Thoracic aorta (tissue), 2 donors: ENCODE measurements around the gene FSTL4. TPM values are rescaled to one million over a fixed set of nuclear protein-coding genes. Genes with fewer than 3 reads are reported as not detected.

Experiments
- ATAC-seq: fragments of 150-250 bp; one replicate; pipeline ENCODE4 v1.8.0; 2017; ENCODE audit warnings: low read depth; ENCODE audit not compliant: insufficient number of reproducible peaks, low FRiP score
- DNase-seq: peaks from one replicate; pipeline ENCODE4 v3.0.0-alpha.2; 2020; ENCODE audit warnings: low spot score
- H3K27ac ChIP-seq, 2 donors: fragments of 200-600 bp; sonication (generic); 1 replicate in 1 of 2; 2 replicates in 1 of 2; pipeline ENCODE4 v1.5.1; 2016; ENCODE audit warnings: mild to moderate bottlenecking in 2 of 2, moderate library complexity in 2 of 2
- H3K27me3 ChIP-seq: fragments of 200-600 bp; sonication (generic); replicated peaks from 2 replicates; pipeline ENCODE4 v1.6.0; 2016; ENCODE audit warnings: mild to moderate bottlenecking; ENCODE audit not compliant: insufficient read depth
- H3K36me3 ChIP-seq: fragments of 200-600 bp; sonication (generic); one replicate; pipeline ENCODE4 v1.5.1; 2016
- H3K4me1 ChIP-seq, 2 donors: fragments of 200-600 bp; sonication (generic); 1 replicate in 1 of 2; 2 replicates in 1 of 2; pipeline versions ENCODE4 v1.5.1 to v1.6.0; 2016; ENCODE audit warnings: low read depth in 2 of 2, mild to moderate bottlenecking in 1 of 2; ENCODE audit not compliant: control insufficient read depth in 1 of 2
- H3K4me3 ChIP-seq: fragments of 200-600 bp; sonication (generic); 2 replicates; pipeline ENCODE4 v1.5.1; 2016; ENCODE audit warnings: mild to moderate bottlenecking
- H3K9me3 ChIP-seq: fragments of 200-600 bp; sonication (generic); 2 replicates; pipeline ENCODE4 v1.5.1; 2016
- total RNA-seq, 2 donors: library from RNA; depleted of rRNA; stranded (reverse); fragments of >200 nt; gene quantifications; one replicate each; pipeline versions ENCODE4 v1.1.0 to v1.2.3, GENCODE V29; 2016
- TF ChIP-seq, protein P1 (sequence below): fragments of 200-600 bp; sonication (generic); IDR thresholded peaks from one replicate; pipeline ENCODE4 v1.5.1; 2019; ENCODE audit warnings: antibody characterized with exemption

Gene FSTL4
- total RNA-seq, 2 donors from 2014 or later: not detected

DNA sequence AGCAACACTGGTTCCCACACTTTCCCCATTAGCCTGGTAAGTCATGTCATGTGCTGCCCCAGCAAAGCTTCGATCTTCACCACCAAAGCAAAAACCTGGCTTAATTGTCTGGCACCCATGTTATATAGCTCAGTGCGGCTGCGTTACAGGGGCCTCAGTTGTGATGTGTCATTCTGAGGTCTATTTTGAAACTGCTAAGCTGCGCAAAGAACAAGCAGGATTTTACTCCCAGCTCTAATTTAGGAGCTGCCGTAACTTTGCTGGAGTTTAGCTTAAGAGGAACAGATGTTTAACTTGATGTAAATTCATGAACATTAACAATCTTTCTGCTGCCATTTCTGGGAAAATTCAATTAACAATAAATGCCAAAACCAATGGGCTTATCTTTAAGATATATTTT is 286.5 kb downstream of the FSTL4 start:
- TF ChIP-seq, protein P1, sequence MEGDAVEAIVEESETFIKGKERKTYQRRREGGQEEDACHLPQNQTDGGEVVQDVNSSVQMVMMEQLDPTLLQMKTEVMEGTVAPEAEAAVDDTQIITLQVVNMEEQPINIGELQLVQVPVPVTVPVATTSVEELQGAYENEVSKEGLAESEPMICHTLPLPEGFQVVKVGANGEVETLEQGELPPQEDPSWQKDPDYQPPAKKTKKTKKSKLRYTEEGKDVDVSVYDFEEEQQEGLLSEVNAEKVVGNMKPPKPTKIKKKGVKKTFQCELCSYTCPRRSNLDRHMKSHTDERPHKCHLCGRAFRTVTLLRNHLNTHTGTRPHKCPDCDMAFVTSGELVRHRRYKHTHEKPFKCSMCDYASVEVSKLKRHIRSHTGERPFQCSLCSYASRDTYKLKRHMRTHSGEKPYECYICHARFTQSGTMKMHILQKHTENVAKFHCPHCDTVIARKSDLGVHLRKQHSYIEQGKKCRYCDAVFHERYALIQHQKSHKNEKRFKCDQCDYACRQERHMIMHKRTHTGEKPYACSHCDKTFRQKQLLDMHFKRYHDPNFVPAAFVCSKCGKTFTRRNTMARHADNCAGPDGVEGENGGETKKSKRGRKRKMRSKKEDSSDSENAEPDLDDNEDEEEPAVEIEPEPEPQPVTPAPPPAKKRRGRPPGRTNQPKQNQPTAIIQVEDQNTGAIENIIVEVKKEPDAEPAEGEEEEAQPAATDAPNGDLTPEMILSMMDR: no peak
- DNase-seq (no peak), ATAC-seq (no peak)
- Histone ChIP-seq H3K27ac (no peak overlapping the region), H3K27me3 (no peaks in the 10 kb centered on the region), H3K9me3 (no peaks in the 10 kb centered on the region), H3K36me3 (no peaks in the 10 kb centered on the region), H3K4me3 (no peak overlapping the region), H3K4me1 (no peaks in the 10 kb centered on the region)

GRCh38 chr5:133324926-133325325 is 287.4 kb downstream of the FSTL4 start:
- DNase-seq: no peak

DNA sequence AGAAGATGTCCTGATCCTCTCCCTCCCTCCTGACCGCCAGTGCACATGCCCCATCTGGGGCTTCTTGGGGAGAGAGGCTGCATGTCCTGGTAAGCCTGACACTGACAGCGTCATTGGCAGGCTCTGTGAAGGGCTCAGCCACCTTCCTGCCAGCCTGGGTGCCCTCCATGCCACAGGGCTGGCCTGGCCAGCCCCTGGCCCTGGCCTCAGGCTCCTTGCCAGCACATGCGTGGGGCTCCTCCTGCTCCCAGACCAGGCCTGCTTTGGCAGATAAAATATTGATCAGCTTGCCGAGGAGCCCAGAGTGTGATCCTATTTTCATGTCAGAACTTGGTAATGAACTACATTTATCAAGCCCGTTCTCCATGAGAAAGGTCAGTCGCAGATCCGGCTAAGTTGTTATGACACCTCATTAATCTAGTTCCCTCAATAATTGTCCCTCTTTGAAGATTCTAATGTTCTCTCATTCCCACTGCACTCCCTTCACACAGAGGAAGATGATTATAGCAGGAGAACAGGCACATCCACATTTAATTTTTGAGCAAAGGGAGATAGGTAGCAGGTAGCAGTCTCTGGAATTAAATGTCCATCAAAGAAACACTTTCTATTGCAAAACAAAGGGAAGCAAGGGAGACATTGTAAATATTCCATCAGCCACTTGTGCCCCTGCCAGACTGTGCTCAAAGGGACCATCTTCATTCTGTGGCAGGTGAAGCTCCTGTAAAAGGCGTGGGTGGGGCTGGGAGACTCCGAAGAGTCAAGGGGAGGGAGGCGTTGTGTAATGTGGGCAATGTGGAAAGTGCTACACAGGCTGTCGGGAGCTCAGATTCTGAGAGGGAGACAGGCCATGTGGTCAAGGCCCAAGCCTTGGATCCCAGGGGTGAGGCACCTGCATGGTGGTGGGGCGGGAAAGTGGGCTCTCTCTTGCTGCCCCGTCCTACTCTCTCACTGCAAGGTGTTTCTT is 288.6 kb downstream of the FSTL4 start:
- H3K4me1 ChIP-seq: no peaks in the 10 kb centered on the region
- H3K36me3 ChIP-seq: no peaks in the 10 kb centered on the region
- no peaks in the 10 kb centered on the region for H3K9me3 ChIP-seq
- DNase-seq: no peak
- no peaks in the 10 kb centered on the region for H3K27me3 ChIP-seq
- no peak overlapping the region for H3K27ac ChIP-seq
- TF ChIP-seq, protein P1: no peak
- no peak overlapping the region for H3K4me3 ChIP-seq
- ATAC-seq: no peak

More at GRCh38 chr5:133324926-133325325, 287.4 kb downstream of the FSTL4 start:
- TF ChIP-seq, protein P1: no peak
- Histone ChIP-seq H3K36me3 (no peaks in the 10 kb centered on the region), H3K4me1 (no peaks in the 10 kb centered on the region), H3K9me3 (no peaks in the 10 kb centered on the region), H3K4me3 (no peak overlapping the region), H3K27ac (no peak overlapping the region), H3K27me3 (no peaks in the 10 kb centered on the region)
- no peak for ATAC-seq

GRCh38 chr5:133322743-133323142 is 289.6 kb downstream of the FSTL4 start:
- TF ChIP-seq, protein P1: no peak
- Histone ChIP-seq H3K27me3 (no peaks in the 10 kb centered on the region), H3K9me3 (no peaks in the 10 kb centered on the region), H3K4me1 (no peaks in the 10 kb centered on the region), H3K27ac (no peak overlapping the region), H3K4me3 (no peak overlapping the region), H3K36me3 (no peaks in the 10 kb centered on the region)
- no peak for DNase-seq
- no peak for ATAC-seq

GRCh38 chr5:133321833-133322420 is 290.4 kb downstream of the FSTL4 start:
- H3K4me1 ChIP-seq: no peaks in the 10 kb centered on the region
- no peaks in the 10 kb centered on the region for H3K36me3 ChIP-seq
- TF ChIP-seq, protein P1: no peak
- H3K27me3 ChIP-seq: no peaks in the 10 kb centered on the region
- no peak overlapping the region for H3K27ac ChIP-seq
- ATAC-seq: no peak
- no peak overlapping the region for H3K4me3 ChIP-seq
- no peaks in the 10 kb centered on the region for H3K9me3 ChIP-seq
- DNase-seq: no peak
